HEK293 (cell line): ENCODE results near the gene GALNT16.

ENCODE experiments used
- CTCF ChIA-PET: fragments of 350-600 bp; formaldehyde crosslinking; extraction: SDS; loops from one replicate; lab custom pipeline; 2021; ENCODE audit warnings: antibody characterized with exemption; lab: Yijun Ruan, JAX
- POLR2A ChIA-PET: fragments of 300-600 bp; formaldehyde crosslinking; extraction: SDS; loops from one replicate; lab custom pipeline; 2020; ENCODE audit warnings: antibody characterized with exemption, inconsistent platforms; lab: Yijun Ruan, JAX
- H3K27ac ChIP-seq: fragments of 200-500 bp; sonication (Bioruptor generic); 2 replicates; pipeline ENCODE4 v1.5.1; 2014; ENCODE audit warnings: low read depth, low read length, control low read depth, inconsistent platforms; ENCODE audit errors: extremely low read depth
- H3K36me3 ChIP-seq, 2 experiments: fragments of 200-500 bp in 1 of 2; sonication (Bioruptor generic) in 1 of 2; 1 replicate in 1 of 2; 2 replicates in 1 of 2; pipeline ENCODE4 v1.5.1; 2014 to 2017; ENCODE audit warnings: inconsistent platforms in 2 of 2, low read length in 2 of 2; ENCODE audit not compliant: control insufficient read depth in 2 of 2, insufficient read depth in 1 of 2
- H3K4me1 ChIP-seq: fragments of 200-500 bp; sonication (Bioruptor generic); 2 replicates; pipeline ENCODE4 v1.5.1; 2014; ENCODE audit warnings: mild to moderate bottlenecking, low read length, inconsistent platforms; ENCODE audit not compliant: control insufficient read depth, insufficient read depth
- H3K4me3 ChIP-seq: 2 replicates; pipeline ENCODE4 v1.5.1; 2011; ENCODE audit warnings: low read depth, mild to moderate bottlenecking, control low read depth, low read length, moderate library complexity
- H3K9me3 ChIP-seq: fragments of 200-500 bp; sonication (Bioruptor generic); 2 replicates; pipeline ENCODE4 v1.5.1; 2014; ENCODE audit warnings: low read depth, low read length, inconsistent platforms; ENCODE audit not compliant: control insufficient read depth, insufficient read depth
- CTCF ChIP-seq: fragments of 450-650 bp; formaldehyde crosslinking; IDR thresholded peaks from 2 replicates; pipeline ENCODE4 v1.5.1; 2016; ENCODE audit warnings: missing biosample characterization, missing genetic modification characterization
- HOXD13 ChIP-seq: sonication (generic); formaldehyde crosslinking; IDR thresholded peaks from 2 replicates; pipeline ENCODE4 v1.8.0; 2022; ENCODE audit warnings: missing genetic modification reagents, borderline replicate concordance
- ZNF274 ChIP-seq, 2 experiments: fragments of 200-500 bp in 1 of 2; fragments of 450-650 bp in 1 of 2; sonication (Bioruptor generic) in 1 of 2; formaldehyde crosslinking in 1 of 2; IDR thresholded peaks; 2 replicates each; pipeline versions ENCODE4 v1.5.1 to v1.6.1; 2014 to 2016; ENCODE audit warnings: borderline replicate concordance in 1 of 2, inconsistent platforms in 1 of 2, low read length in 1 of 2, missing biosample characterization in 1 of 2, missing genetic modification characterization in 1 of 2
- ZNF404 ChIP-seq: fragments of 450-650 bp; formaldehyde crosslinking; IDR thresholded peaks from 2 replicates; pipeline ENCODE4 v1.5.1; 2017; ENCODE audit warnings: missing biosample characterization, missing genetic modification characterization
- ZNF558 ChIP-seq: fragments of 450-650 bp; formaldehyde crosslinking; IDR thresholded peaks from 2 replicates; pipeline ENCODE4 v1.5.1; 2016; ENCODE audit warnings: missing biosample characterization, missing genetic modification characterization
- ZNF596 ChIP-seq: fragments of 450-650 bp; IDR thresholded peaks from 2 replicates; pipeline ENCODE4 v1.5.0; 2018; ENCODE audit warnings: missing biosample characterization, mild to moderate bottlenecking, missing genetic modification characterization, moderate library complexity
- ZNF624 ChIP-seq: fragments of 450-650 bp; formaldehyde crosslinking; IDR thresholded peaks from 2 replicates; pipeline ENCODE4 v1.5.1; 2017; ENCODE audit warnings: missing biosample characterization, missing genetic modification characterization
- ZNF629 ChIP-seq: fragments of 450-650 bp; formaldehyde crosslinking; IDR thresholded peaks from 2 replicates; pipeline ENCODE4 v1.5.1; 2017; ENCODE audit warnings: missing biosample characterization, missing genetic modification characterization
- ZNF660 ChIP-seq: fragments of 450-650 bp; IDR thresholded peaks from 2 replicates; pipeline ENCODE4 v1.5.1; 2018; ENCODE audit warnings: missing biosample characterization, mild to moderate bottlenecking, missing genetic modification characterization
- ZSCAN18 ChIP-seq: fragments of 450-650 bp; formaldehyde crosslinking; IDR thresholded peaks from 2 replicates; pipeline ENCODE4 v1.5.1; 2016; ENCODE audit warnings: missing biosample characterization, missing genetic modification characterization
- ZSCAN30 ChIP-seq: fragments of 450-650 bp; IDR thresholded peaks from 2 replicates; pipeline ENCODE4 v1.5.1; 2018; ENCODE audit warnings: missing biosample characterization, mild to moderate bottlenecking, missing genetic modification characterization, moderate library complexity
- TF ChIP-seq, protein P1 (sequence below): fragments of 450-650 bp; formaldehyde crosslinking; IDR thresholded peaks from 2 replicates; pipeline ENCODE4 v1.5.1; 2016; ENCODE audit warnings: missing biosample characterization, missing genetic modification characterization
- TF ChIP-seq, protein P2 (sequence below): fragments of 450-650 bp; formaldehyde crosslinking; IDR thresholded peaks from 2 replicates; pipeline ENCODE4 v1.5.1; 2016; ENCODE audit warnings: missing biosample characterization, missing genetic modification characterization
- TF ChIP-seq, protein P3 (sequence below): fragments of 450-650 bp; formaldehyde crosslinking; IDR thresholded peaks from 2 replicates; pipeline ENCODE4 v1.5.1; 2016; ENCODE audit warnings: missing biosample characterization, missing genetic modification characterization
- TF ChIP-seq, protein P4 (sequence below): fragments of 450-650 bp; formaldehyde crosslinking; IDR thresholded peaks from 2 replicates; pipeline ENCODE4 v1.5.1; 2016; ENCODE audit warnings: missing biosample characterization, missing genetic modification characterization
- TF ChIP-seq, protein P5 (sequence below): fragments of 450-650 bp; formaldehyde crosslinking; IDR thresholded peaks from 2 replicates; pipeline ENCODE4 v1.5.1; 2016; ENCODE audit warnings: missing biosample characterization, missing genetic modification characterization, low read depth

The GALNT16 gene

GRCh38 chr14:69404478-69404877 lies 144.5 kb downstream of the GALNT16 start:
- Histone ChIP-seq H3K36me3 (peaks cover 5% of the 10 kb centered on the region in 2 experiments; a peak in 2 of 3 replicates), H3K9me3 (no peaks in the 10 kb centered on the region), H3K4me1 (peaks cover 11% of the 10 kb centered on the region), H3K4me3 (no peak overlapping the region), H3K27ac (no peak overlapping the region)
- ChIA-PET POLR2A (no interaction called here), CTCF (no interaction called here)
- TF ChIP-seq HOXD13 (CRISPR knock-in tag) (no peak), ZNF660 (tag by site-specific recombination) (no peak), ZNF629 (no peak), ZNF624 (tag by site-specific recombination) (no peak), ZNF404 (tag by site-specific recombination) (no peak)
- TF ChIP-seq, protein P1, sequence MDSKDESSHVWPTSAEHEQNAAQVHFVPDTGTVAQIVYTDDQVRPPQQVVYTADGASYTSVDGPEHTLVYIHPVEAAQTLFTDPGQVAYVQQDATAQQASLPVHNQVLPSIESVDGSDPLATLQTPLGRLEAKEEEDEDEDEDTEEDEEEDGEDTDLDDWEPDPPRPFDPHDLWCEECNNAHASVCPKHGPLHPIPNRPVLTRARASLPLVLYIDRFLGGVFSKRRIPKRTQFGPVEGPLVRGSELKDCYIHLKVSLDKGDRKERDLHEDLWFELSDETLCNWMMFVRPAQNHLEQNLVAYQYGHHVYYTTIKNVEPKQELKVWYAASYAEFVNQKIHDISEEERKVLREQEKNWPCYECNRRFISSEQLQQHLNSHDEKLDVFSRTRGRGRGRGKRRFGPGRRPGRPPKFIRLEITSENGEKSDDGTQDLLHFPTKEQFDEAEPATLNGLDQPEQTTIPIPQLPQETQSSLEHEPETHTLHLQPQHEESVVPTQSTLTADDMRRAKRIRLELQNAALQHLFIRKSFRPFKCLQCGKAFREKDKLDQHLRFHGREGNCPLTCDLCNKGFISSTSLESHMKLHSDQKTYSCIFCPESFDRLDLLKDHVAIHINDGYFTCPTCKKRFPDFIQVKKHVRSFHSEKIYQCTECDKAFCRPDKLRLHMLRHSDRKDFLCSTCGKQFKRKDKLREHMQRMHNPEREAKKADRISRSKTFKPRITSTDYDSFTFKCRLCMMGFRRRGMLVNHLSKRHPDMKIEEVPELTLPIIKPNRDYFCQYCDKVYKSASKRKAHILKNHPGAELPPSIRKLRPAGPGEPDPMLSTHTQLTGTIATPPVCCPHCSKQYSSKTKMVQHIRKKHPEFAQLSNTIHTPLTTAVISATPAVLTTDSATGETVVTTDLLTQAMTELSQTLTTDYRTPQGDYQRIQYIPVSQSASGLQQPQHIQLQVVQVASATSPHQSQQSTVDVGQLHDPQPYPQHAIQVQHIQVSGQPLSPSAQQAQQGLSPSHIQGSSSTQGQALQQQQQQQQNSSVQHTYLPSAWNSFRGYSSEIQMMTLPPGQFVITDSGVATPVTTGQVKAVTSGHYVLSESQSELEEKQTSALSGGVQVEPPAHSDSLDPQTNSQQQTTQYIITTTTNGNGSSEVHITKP, result no peak
- TF ChIP-seq, protein P2, sequence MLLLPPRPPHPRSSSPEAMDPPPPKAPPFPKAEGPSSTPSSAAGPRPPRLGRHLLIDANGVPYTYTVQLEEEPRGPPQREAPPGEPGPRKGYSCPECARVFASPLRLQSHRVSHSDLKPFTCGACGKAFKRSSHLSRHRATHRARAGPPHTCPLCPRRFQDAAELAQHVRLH, result no peak

DNA sequence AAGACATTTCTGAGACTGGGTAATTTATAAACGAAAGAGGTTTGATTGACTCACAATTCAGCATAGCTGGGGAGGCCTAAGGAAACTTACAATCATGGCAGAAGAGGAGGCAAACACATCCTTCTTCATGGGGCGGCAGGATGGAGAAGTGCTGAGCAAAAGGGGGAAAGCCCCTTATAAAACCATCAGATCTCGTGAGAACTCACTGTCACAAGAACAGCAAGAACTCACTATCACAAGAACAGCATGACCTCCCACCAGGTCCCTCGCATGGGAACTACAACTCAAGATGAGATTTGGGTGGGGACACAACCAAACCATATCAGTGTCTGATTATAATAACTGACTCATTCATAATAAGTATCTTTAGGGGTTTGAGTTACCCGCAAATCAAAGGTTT lies 144.9 kb downstream of the GALNT16 start:
- Histone ChIP-seq H3K27ac (no peak overlapping the region), H3K9me3 (no peaks in the 10 kb centered on the region), H3K4me3 (no peak overlapping the region), H3K4me1 (peaks cover 8% of the 10 kb centered on the region), H3K36me3 (peaks cover 5% of the 10 kb centered on the region in 2 experiments; a peak in 2 of 3 replicates)
- no peak for TF ChIP-seq ZNF274 (IDR thresholded peaks at IDR 0.05; ENCODE audit: low read length)
- peak; percentile 76; the same call in 1 of the 2 replicates for TF ChIP-seq ZNF274 (tag by site-specific recombination; IDR thresholded peaks at IDR 0.05; ENCODE audit: borderline replicate concordance)
- TF ChIP-seq, protein P3, sequence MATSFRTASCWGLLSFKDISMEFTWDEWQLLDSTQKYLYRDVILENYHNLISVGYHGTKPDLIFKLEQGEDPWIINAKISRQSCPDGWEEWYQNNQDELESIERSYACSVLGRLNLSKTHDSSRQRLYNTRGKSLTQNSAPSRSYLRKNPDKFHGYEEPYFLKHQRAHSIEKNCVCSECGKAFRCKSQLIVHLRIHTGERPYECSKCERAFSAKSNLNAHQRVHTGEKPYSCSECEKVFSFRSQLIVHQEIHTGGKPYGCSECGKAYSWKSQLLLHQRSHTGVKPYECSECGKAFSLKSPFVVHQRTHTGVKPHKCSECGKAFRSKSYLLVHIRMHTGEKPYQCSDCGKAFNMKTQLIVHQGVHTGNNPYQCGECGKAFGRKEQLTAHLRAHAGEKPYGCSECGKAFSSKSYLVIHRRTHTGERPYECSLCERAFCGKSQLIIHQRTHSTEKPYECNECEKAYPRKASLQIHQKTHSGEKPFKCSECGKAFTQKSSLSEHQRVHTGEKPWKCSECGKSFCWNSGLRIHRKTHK (tag by site-specific recombination), result no peak
- ChIA-PET POLR2A (no interaction called here), CTCF (no interaction called here)

- POLR2A ChIA-PET, result interaction anchor here (1.0 kb wide), 1 partner anchor 8 kb away, joined by 4 read pairs; the partner anchor contains the start of genes ERH and SLC39A9
- Histone ChIP-seq H3K9me3 (no peaks in the 10 kb centered on the region), H3K4me3 (no peak overlapping the region), H3K36me3 (peaks cover 5% of the 10 kb centered on the region in 2 experiments; a peak in 2 of 3 replicates), H3K4me1 (peaks cover 3% of the 10 kb centered on the region), H3K27ac (no peak overlapping the region)
- CTCF ChIA-PET, result interaction anchor here (0.6 kb wide), 1 partner anchor 123 kb away, joined by 3 read pairs; no protein-coding TSS in a partner anchor
- no peak for TF ChIP-seq ZNF558 (tag by site-specific recombination)
- TF ChIP-seq, protein P4, sequence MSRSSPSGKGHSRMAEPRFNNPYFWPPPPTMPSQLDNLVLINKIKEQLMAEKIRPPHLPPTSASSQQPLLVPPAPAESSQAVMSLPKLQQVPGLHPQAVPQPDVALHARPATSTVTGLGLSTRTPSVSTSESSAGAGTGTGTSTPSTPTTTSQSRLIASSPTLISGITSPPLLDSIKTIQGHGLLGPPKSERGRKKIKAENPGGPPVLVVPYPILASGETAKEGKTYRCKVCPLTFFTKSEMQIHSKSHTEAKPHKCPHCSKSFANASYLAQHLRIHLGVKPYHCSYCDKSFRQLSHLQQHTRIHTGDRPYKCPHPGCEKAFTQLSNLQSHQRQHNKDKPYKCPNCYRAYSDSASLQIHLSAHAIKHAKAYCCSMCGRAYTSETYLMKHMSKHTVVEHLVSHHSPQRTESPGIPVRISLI, result no peak
- TF ChIP-seq ZNF596 (tag by site-specific recombination), result no peak
- no peak for TF ChIP-seq ZSCAN30 (tag by site-specific recombination)
- TF ChIP-seq CTCF (tag by site-specific recombination), result no peak
- no peak for TF ChIP-seq ZSCAN18 (tag by site-specific recombination)
- TF ChIP-seq, protein P5, sequence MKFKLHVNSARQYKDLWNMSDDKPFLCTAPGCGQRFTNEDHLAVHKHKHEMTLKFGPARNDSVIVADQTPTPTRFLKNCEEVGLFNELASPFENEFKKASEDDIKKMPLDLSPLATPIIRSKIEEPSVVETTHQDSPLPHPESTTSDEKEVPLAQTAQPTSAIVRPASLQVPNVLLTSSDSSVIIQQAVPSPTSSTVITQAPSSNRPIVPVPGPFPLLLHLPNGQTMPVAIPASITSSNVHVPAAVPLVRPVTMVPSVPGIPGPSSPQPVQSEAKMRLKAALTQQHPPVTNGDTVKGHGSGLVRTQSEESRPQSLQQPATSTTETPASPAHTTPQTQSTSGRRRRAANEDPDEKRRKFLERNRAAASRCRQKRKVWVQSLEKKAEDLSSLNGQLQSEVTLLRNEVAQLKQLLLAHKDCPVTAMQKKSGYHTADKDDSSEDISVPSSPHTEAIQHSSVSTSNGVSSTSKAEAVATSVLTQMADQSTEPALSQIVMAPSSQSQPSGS (tag by site-specific recombination), result no peak
These were observed 145.8 kb downstream of the GALNT16 start for GRCh38 chr14:69405762-69406161.
